Naive thymus-derived CD8-positive, alpha-beta T cell (primary cell): ENCODE data around the gene CA5B. TPM values are rescaled to one million over a fixed set of nuclear protein-coding genes. Genes with fewer than 3 reads are reported as not detected.
"Not testable (repeated sequence)": the region's sequence is repeated elsewhere in the genome, so short reads cannot be mapped to it uniquely, and the experiment has no call there.

Experiments used
- ATAC-seq, 2 donors: fragments of 150-1000 bp; cut with Tn5 transposase in 1 of 2; sonication (Bioruptor Pico), chemical (Tn5 transposase) in 1 of 2; 1 replicate in 1 of 2; 2 replicates in 1 of 2; pipeline ENCODE4 v1.10.0; 2021; ENCODE audit warnings: mild to moderate bottlenecking in 2 of 2, moderate library complexity in 2 of 2
- POLR2A ChIA-PET: fragments of 350-600 bp; sonication (Branson Sonifier 250); formaldehyde crosslinking; loops from one replicate; lab custom pipeline; 2021; ENCODE audit warnings: antibody characterized with exemption; lab: Charles Lee
- DNase-seq, 10 donors: peaks; one replicate each; pipeline versions ENCODE4 v3.0.0 to v3.0.0-alpha.2; 2020 to 2022
- H3K27ac Mint-ChIP-seq, 10 donors: one replicate each; pipeline ENCODE4 v1.8.0; 2020 to 2022; ENCODE audit warnings: mild to moderate bottlenecking in 10 of 10, mixed read lengths in 10 of 10, moderate library complexity in 4 of 10, inconsistent platforms in 1 of 10
- H3K27me3 Mint-ChIP-seq, 5 donors: one replicate each; pipeline ENCODE4 v1.8.0; 2021 to 2022; ENCODE audit warnings: mixed read lengths in 5 of 5
- H3K36me3 Mint-ChIP-seq, 3 donors: one replicate each; pipeline ENCODE4 v1.8.0; 2020 to 2022; ENCODE audit warnings: mixed read lengths in 3 of 3, mild to moderate bottlenecking in 2 of 3, inconsistent platforms in 1 of 3
- H3K4me1 Mint-ChIP-seq, 4 donors: one replicate each; pipeline ENCODE4 v1.8.0; 2021 to 2022; ENCODE audit warnings: mixed read lengths in 4 of 4
- H3K4me3 Mint-ChIP-seq, 10 donors: one replicate each; pipeline ENCODE4 v1.8.0; 2020 to 2022; ENCODE audit warnings: mild to moderate bottlenecking in 10 of 10, mixed read lengths in 10 of 10, moderate library complexity in 6 of 10, inconsistent platforms in 1 of 10
- H3K9me3 Mint-ChIP-seq, 9 donors: one replicate each; pipeline ENCODE4 v1.8.0; 2020 to 2022; ENCODE audit warnings: mixed read lengths in 9 of 9, mild to moderate bottlenecking in 3 of 9, inconsistent platforms in 1 of 9, moderate library complexity in 1 of 9
- polyA plus RNA-seq, 3 donors: library from polyadenylated mRNA; unstranded; fragments of 300-500 nt; fragmentation: Illumina TruSeq; gene quantifications; one replicate each; pipeline ENCODE4 v1.2.3, GENCODE V29; 2021
- total RNA-seq, 8 experiments: library from RNA in 2 of 8; stranded (reverse) in 2 of 8; gene quantifications; one replicate each; pipeline ENCODE4 v1.2.3 and lab custom pipeline; 2021 to 2026

CA5B gene
- total and polyA plus RNA-seq, 5 experiments from 2014 or later, result 37.3 to 69.4 (median 44.2) TPM

- Mint-ChIP-seq H3K9me3 (no peaks in the 10 kb centered on the region), H3K4me3 (no peak overlapping the region), H3K27me3 (no peaks in the 10 kb centered on the region), H3K27ac (no peak overlapping the region), H3K4me1 (no peaks in the 10 kb centered on the region), H3K36me3 (peaks cover 0 to 10% (median 1%) of the 10 kb centered on the region in 3 donors)
- POLR2A ChIA-PET, result no interaction called here
- DNase-seq (no peak), ATAC-seq (no peak)
These were observed 13.2 kb upstream of the CA5B start for GRCh38 chrX:15724911-15725310.

- POLR2A ChIA-PET, result not testable (repeated sequence)
These were observed 6.7 kb upstream of the CA5B start for GRCh38 chrX:15731368-15731767.

GRCh38 chrX:15737190-15737958, 696 bp upstream of the CA5B start:
- ATAC-seq (no peak), DNase-seq (no peak)
- POLR2A ChIA-PET, result interaction anchor here (0.7 to 4.6 kb wide), 6 partner anchors 15 to 118 kb away, joined by 6 to 141 read pairs (median 17); partner anchors contain the start of genes AP1S2 and ZRSR2
- Mint-ChIP-seq H3K4me1 (peaks cover 11 to 42% (median 36%) of the 10 kb centered on the region in 4 donors), H3K27ac (peak overlapping the region; percentile 53 to 96 (median 92)), H3K27me3 (no peaks in the 10 kb centered on the region), H3K4me3 (peak overlapping the region; percentile 88 to 97 (median 92)), H3K9me3 (no peaks in the 10 kb centered on the region), H3K36me3 (peaks cover 0 to 15% (median 5%) of the 10 kb centered on the region in 3 donors)

More at GRCh38 chrX:15731368-15731767, 6.7 kb upstream of the CA5B start:
- H3K9me3 Mint-ChIP-seq, DNase-seq, H3K27me3 Mint-ChIP-seq, H3K36me3 Mint-ChIP-seq, H3K4me1 Mint-ChIP-seq, ATAC-seq, H3K27ac Mint-ChIP-seq, H3K4me3 Mint-ChIP-seq: not testable (repeated sequence)

DNA sequence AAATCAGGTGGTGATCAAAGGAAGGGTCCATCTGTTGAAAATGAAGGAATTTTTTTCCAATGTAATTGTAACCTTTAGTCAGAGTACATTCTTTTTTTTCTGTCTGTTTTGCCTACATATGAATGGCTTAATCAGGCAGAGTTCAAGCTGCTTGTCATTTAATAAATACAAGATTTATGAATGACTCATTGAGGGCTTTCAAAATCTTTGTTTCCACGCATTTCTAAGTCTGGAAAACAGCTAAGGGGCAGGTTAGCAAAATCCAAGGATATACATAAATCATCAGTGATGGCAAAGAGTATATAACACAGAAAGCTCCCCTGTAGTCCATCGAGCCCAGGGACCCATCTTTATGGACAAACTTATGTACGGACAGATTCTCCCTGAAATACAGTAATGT, 1.8 kb downstream of the CA5B start:
- Mint-ChIP-seq H3K27me3 (no peaks in the 10 kb centered on the region), H3K27ac (peak overlapping the region in 4 of 10 donors; percentile 27 to 57 (median 52)), H3K4me3 (peak overlapping the region; percentile 88 to 97 (median 92)), H3K36me3 (peaks cover 12 to 33% (median 16%) of the 10 kb centered on the region in 3 donors), H3K4me1 (peaks cover 19 to 67% (median 60%) of the 10 kb centered on the region in 4 donors), H3K9me3 (no peaks in the 10 kb centered on the region)
- POLR2A ChIA-PET, result interaction anchor here (0.7 to 4.6 kb wide), 4 partner anchors 12 to 115 kb away, joined by 3 to 141 read pairs (median 4); partner anchors contain the start of genes AP1S2 and ZRSR2
- ATAC-seq (no peak), DNase-seq (no peak)

- ATAC-seq (peak; percentile 26 to 33), DNase-seq (no peak)
- H3K36me3 Mint-ChIP-seq, result peaks cover 12 to 45% (median 20%) of the 10 kb centered on the region in 3 donors
- peaks cover 23 to 86% (median 82%) of the 10 kb centered on the region in 4 donors for H3K4me1 Mint-ChIP-seq
- H3K9me3 Mint-ChIP-seq, result peaks cover 0 to 6% (median 0%) of the 10 kb centered on the region in 9 donors
- POLR2A ChIA-PET, result no interaction called here
- H3K4me3 Mint-ChIP-seq, result peak overlapping the region in 7 of 10 donors; percentile 1 to 58 (median 45)
- H3K27me3 Mint-ChIP-seq, result no peaks in the 10 kb centered on the region
- peak overlapping the region; percentile 8 to 82 (median 64) for H3K27ac Mint-ChIP-seq
These were observed 6.3 kb downstream of the CA5B start for GRCh38 chrX:15744181-15744867.

DNA sequence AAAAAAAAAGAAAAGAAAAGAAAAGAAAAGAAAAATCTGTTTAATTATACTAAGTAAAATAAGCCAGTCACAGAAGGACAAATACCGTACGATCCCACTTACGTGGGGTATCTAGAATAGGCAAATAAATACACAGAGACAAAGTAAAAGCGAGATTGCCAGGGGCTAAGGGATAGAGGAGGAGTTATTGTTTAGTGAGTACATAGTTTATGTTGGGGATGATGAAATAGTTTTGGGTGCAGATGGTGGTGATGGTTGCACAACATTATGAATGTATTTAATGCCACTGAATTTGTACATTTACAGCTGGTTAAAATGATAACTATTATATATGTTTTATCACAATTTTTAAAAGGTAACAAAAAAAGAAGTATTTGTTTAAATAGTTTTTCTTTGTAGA, 7.1 kb downstream of the CA5B start:
- DNase-seq (no peak), ATAC-seq (no peak)
- Mint-ChIP-seq H3K9me3 (peaks cover 0 to 6% (median 0%) of the 10 kb centered on the region in 9 donors), H3K4me1 (peaks cover 23 to 86% (median 82%) of the 10 kb centered on the region in 4 donors), H3K36me3 (peaks cover 12 to 45% (median 22%) of the 10 kb centered on the region in 3 donors), H3K27ac (peak overlapping the region in 6 of 10 donors; percentile 3 to 82 (median 66)), H3K4me3 (peak overlapping the region in 1 of 10 donors; percentile 54), H3K27me3 (no peaks in the 10 kb centered on the region)
- POLR2A ChIA-PET, result no interaction called here

DNA sequence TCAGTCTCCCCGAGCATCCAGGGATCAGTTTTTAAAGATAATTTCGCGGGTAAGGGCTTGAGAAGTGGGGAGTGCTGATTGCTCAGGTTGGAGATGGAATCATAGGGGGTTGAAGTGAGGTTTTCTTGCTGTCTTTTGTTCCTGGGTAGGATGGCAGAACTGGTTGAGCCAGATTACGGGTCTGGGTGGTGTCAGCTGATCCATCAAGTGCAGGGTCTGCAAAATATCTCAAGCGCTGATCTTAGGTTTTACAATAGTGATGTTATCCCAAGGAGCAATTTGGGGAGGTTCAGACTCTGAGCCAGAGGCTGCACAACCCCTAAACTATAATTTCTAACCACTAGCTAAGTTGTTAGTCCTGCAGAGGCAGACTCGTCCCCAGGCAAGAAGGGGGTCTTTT, 8.6 kb downstream of the CA5B start:
- Mint-ChIP-seq H3K4me1 (peaks cover 24 to 90% (median 88%) of the 10 kb centered on the region in 4 donors), H3K36me3 (peaks cover 11 to 40% (median 23%) of the 10 kb centered on the region in 3 donors), H3K27ac (peak overlapping the region in 8 of 10 donors; percentile 2 to 99 (median 64)), H3K4me3 (peak overlapping the region in 1 of 10 donors; percentile 31)
- POLR2A ChIA-PET, result interaction anchor here (1.0 to 10.9 kb wide), 2 partner anchors 8 to 59 kb away, joined by 3 to 141 read pairs; partner anchors contain the start of gene CA5B
- ATAC-seq, DNase-seq, H3K9me3 Mint-ChIP-seq, H3K27me3 Mint-ChIP-seq: not testable (repeated sequence)

- peak overlapping the region in 9 of 10 donors; percentile 17 to 99 (median 78) for H3K27ac Mint-ChIP-seq
- POLR2A ChIA-PET, result interaction anchor here (10.9 kb wide), 1 partner anchor 9 kb away, joined by 141 read pairs; the partner anchor contains the start of gene CA5B
These were observed 9.6 kb downstream of the CA5B start for GRCh38 chrX:15747626-15748173.

GRCh38 chrX:15748841-15749240, 10.8 kb downstream of the CA5B start:
- POLR2A ChIA-PET, result interaction anchor here (1.1 to 10.9 kb wide), 4 partner anchors 10 to 106 kb away, joined by 3 to 141 read pairs (median 12); partner anchors contain the start of genes AP1S2, CA5B and ZRSR2
- Mint-ChIP-seq H3K4me1 (peaks cover 16 to 90% (median 77%) of the 10 kb centered on the region in 4 donors), H3K27ac (peak overlapping the region; percentile 85 to 100 (median 98)), H3K9me3 (peaks cover 0 to 6% (median 0%) of the 10 kb centered on the region in 9 donors), H3K4me3 (peak overlapping the region in 9 of 10 donors; percentile 34 to 78 (median 63)), H3K36me3 (peaks cover 0 to 22% (median 16%) of the 10 kb centered on the region in 3 donors), H3K27me3 (no peaks in the 10 kb centered on the region)
- DNase-seq (no peak), ATAC-seq (no peak)

More at GRCh38 chrX:15747626-15748173, 9.6 kb downstream of the CA5B start:
- Mint-ChIP-seq H3K9me3 (peaks cover 0 to 6% (median 0%) of the 10 kb centered on the region in 9 donors), H3K36me3 (peaks cover 5 to 32% (median 23%) of the 10 kb centered on the region in 3 donors), H3K4me3 (peak overlapping the region in 2 of 10 donors; percentile 2 to 26), H3K4me1 (peaks cover 19 to 91% (median 82%) of the 10 kb centered on the region in 4 donors), H3K27me3 (no peaks in the 10 kb centered on the region)
- ATAC-seq, result no peak
- no peak for DNase-seq

GRCh38 chrX:15749642-15750610, 11.9 kb downstream of the CA5B start:
- peaks cover 0 to 20% (median 13%) of the 10 kb centered on the region in 3 donors for H3K36me3 Mint-ChIP-seq

More at GRCh38 chrX:15749642-15750610, 11.9 kb downstream of the CA5B start:
- DNase-seq, result peak in 6 of 10 donors; percentile 31 to 66 (median 53)
- peak overlapping the region; percentile 95 to 100 (median 98) for H3K27ac Mint-ChIP-seq
- H3K4me3 Mint-ChIP-seq, result peak overlapping the region; percentile 60 to 86 (median 76)
- POLR2A ChIA-PET, result interaction anchor here (0.8 to 10.9 kb wide), 5 partner anchors 9 to 105 kb away, joined by 3 to 141 read pairs (median 5); partner anchors contain the start of genes AP1S2, CA5B and ZRSR2
- H3K9me3 Mint-ChIP-seq, result peaks cover 0 to 6% (median 0%) of the 10 kb centered on the region in 9 donors
- peaks cover 16 to 92% (median 72%) of the 10 kb centered on the region in 4 donors for H3K4me1 Mint-ChIP-seq
- peak; percentile 51 to 52 for ATAC-seq
- no peaks in the 10 kb centered on the region for H3K27me3 Mint-ChIP-seq
